ENCODE data around the gene SH3GL2.

DNA sequence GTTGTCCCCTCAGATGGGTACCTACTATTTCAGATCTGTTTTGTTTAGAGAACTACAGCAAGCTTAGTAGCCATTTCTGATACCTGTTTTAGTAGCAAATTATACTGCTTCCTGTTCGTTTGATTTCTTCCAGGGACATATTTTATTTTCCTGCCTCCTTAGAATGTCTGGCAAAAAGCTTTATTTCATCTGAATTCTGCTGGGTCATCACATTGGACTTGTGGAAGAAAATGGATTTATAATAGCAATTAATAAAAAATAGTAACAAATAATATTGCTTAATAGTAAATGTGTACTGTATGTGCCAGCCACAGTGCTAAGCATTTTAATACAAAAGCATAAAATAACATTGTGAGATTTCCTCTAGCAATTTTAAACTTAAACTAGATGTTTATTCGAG, 79.4 kb downstream of the SH3GL2 start:
- TF ChIP-seq POLR2A (IDR thresholded peaks at IDR 0.05; ENCODE audit: low read length), result no peak
- no peak for TF ChIP-seq GATA1 (IDR thresholded peaks at IDR 0.05; ENCODE audit: low read depth, low read length)

All from erythroblast (primary cell).